NOMO-1 (cell line): ENCODE results near the gene INPP4B.
A peak's percentile ranks its signal among the peaks of the same experiment; 100 is the strongest.

Experiments
- DNase-seq, 2 experiments: peaks; one replicate each; lab custom pipeline; 2025; ENCODE audit not compliant: unreplicated experiment in 2 of 2; lab: John Stamatoyannopoulos, UW

The INPP4B gene

GRCh38 chr4:142743121-142743825 lies 102.8 kb downstream of the INPP4B start:
- DNase-seq, result no peak

- no peak for DNase-seq
Measured at GRCh38 chr4:142741995-142742394, 104.1 kb downstream of the INPP4B start.

- DNase-seq, result no peak
Measured at GRCh38 chr4:142728233-142728632, 117.9 kb downstream of the INPP4B start.

GRCh38 chr4:142727149-142727548 lies 119.0 kb downstream of the INPP4B start:
- DNase-seq, result no peak

GRCh38 chr4:142725886-142726285 lies 120.2 kb downstream of the INPP4B start:
- DNase-seq, result no peak

- DNase-seq, result no peak
Measured at GRCh38 chr4:142721187-142721586, 124.9 kb downstream of the INPP4B start.

- DNase-seq, result peak in 1 of 2 experiments; percentile 10
Measured at GRCh38 chr4:142719854-142720541, 126.1 kb downstream of the INPP4B start.

- no peak for DNase-seq
Measured at GRCh38 chr4:142718981-142719380, 127.1 kb downstream of the INPP4B start.

GRCh38 chr4:142715727-142716126 lies 130.4 kb downstream of the INPP4B start:
- DNase-seq, result no peak

- DNase-seq, result no peak
Measured at GRCh38 chr4:142713282-142714030, 132.6 kb downstream of the INPP4B start.

- no peak for DNase-seq
Measured at GRCh38 chr4:142708231-142708630, 137.9 kb downstream of the INPP4B start.

- no peak for DNase-seq
Measured at GRCh38 chr4:142707401-142707800, 138.7 kb downstream of the INPP4B start.

- DNase-seq, result no peak
Measured at GRCh38 chr4:142706381-142706780, 139.7 kb downstream of the INPP4B start.

- no peak for DNase-seq
Measured at GRCh38 chr4:142705820-142706219, 140.3 kb downstream of the INPP4B start.

GRCh38 chr4:142703694-142704309 lies 142.3 kb downstream of the INPP4B start:
- no peak for DNase-seq

GRCh38 chr4:142701017-142701416 lies 145.1 kb downstream of the INPP4B start:
- no peak for DNase-seq

GRCh38 chr4:142700531-142700930 lies 145.6 kb downstream of the INPP4B start:
- no peak for DNase-seq

- no peak for DNase-seq
Measured at GRCh38 chr4:142698552-142698951, 147.5 kb downstream of the INPP4B start.

GRCh38 chr4:142697928-142698327 lies 148.2 kb downstream of the INPP4B start:
- no peak for DNase-seq

- no peak for DNase-seq
Measured at GRCh38 chr4:142697320-142697719, 148.8 kb downstream of the INPP4B start.
